ENCODE measurements around the gene CPNE2.

- TF ChIP-seq POLR2AphosphoS5 (IDR thresholded peaks at IDR 0.05; ENCODE audit: borderline replicate concordance, low read depth, low read length), result no peak
- no peak for TF ChIP-seq EZH2 (IDR thresholded peaks at IDR 0.05)
- no peak for TF ChIP-seq FOXP2 (optimal IDR thresholded peaks at IDR 0.05; ENCODE audit: control extremely low read depth, extremely low read length, insufficient read depth)
Observed at GRCh38 chr16:57191056-57191571, 98.7 kb downstream of the CPNE2 start.

Data from SK-N-MC (cell line).